ENCODE data around the gene GALNT18. TPM values are rescaled to one million over a fixed set of nuclear protein-coding genes. Genes with fewer than 3 reads are reported as not detected.

The GALNT18 gene
- total RNA-seq, 4 donors from 2014 or later: 3.5 to 31.4 (median 11.1) TPM

GRCh38 chr11:11380340-11380739 is 241.5 kb downstream of the GALNT18 start:
- Histone ChIP-seq H3K9me3 (no peaks in the 10 kb centered on the region), H3K27ac (no peak overlapping the region), H3K27me3 (no peaks in the 10 kb centered on the region), H3K36me3 (no peaks in the 10 kb centered on the region), H3K4me3 (no peak overlapping the region), H3K4me1 (no peaks in the 10 kb centered on the region)
- no peak for TF ChIP-seq POLR2A (IDR thresholded peaks at IDR 0.05)
- TF ChIP-seq CTCF (IDR thresholded peaks at IDR 0.05): no peak
- no peak for DNase-seq

DNA sequence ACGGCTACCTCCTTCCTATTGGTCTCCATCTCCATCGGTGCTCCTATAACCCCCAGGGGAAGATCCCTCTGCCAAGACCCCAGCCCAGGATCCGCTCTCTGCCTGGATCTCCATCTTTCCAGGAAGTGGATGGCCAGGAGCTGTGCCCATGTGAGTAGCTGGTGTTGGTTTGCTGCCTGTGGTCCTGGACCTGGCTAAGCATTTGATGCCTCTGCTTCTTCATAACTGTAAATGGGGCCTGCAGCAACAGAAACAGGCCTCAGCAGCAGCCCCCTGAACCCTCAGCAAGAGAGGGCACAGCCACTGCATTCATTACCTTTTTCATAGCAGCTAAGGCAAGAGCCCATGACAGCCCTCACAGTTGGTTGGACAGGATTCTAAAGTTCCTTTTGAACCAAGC is 242.1 kb downstream of the GALNT18 start:
- no peaks in the 10 kb centered on the region for H3K27me3 ChIP-seq
- no peaks in the 10 kb centered on the region for H3K4me1 ChIP-seq
- H3K27ac ChIP-seq: no peak overlapping the region
- H3K36me3 ChIP-seq: no peaks in the 10 kb centered on the region
- TF ChIP-seq POLR2A (IDR thresholded peaks at IDR 0.05) (no peak), CTCF (IDR thresholded peaks at IDR 0.05) (no peak)
- no peaks in the 10 kb centered on the region for H3K9me3 ChIP-seq
- no peak overlapping the region for H3K4me3 ChIP-seq
- no peak for DNase-seq

DNA sequence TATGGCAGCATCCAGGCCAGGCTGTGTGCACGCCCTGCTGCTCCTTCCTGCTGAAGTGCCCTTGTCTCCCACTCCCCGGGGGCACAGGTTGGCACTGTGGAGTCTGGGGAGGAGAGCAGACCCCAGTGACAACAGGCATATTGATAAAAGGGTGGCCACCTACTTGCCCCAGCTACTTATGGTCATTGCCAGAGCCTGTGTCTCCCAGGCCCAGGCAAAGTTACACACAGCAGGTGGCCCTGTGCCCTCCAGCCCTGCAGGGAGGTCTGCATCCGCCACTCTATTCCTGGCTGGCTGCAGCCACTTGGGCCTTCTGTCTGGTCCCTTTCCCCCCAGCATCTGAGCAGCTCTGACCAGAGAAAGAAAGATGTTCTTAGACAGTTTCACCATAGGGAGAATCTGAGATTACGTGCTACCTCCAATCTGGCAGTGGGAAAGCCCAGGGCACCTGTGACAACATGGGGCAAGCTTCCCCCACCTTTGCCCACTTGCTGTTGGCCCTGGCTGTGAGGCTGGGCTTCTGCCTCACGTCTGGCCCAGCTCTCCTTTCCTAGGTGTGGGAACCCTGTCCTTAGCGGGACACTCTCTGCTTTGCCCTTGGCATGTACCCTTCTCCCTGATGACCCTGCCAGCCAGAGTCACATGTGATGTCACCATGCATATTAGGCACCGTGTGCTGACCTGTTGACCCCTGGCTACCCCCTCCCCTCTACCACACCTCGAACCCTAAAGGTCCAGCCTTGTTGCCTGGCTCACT is 243.4 kb downstream of the GALNT18 start:
- Histone ChIP-seq H3K36me3 (no peaks in the 10 kb centered on the region), H3K4me1 (no peaks in the 10 kb centered on the region), H3K27ac (no peak overlapping the region), H3K9me3 (no peaks in the 10 kb centered on the region), H3K27me3 (no peaks in the 10 kb centered on the region), H3K4me3 (no peak overlapping the region)
- DNase-seq: no peak
- no peak for TF ChIP-seq CTCF (IDR thresholded peaks at IDR 0.05)
- TF ChIP-seq POLR2A (IDR thresholded peaks at IDR 0.05): no peak

DNA sequence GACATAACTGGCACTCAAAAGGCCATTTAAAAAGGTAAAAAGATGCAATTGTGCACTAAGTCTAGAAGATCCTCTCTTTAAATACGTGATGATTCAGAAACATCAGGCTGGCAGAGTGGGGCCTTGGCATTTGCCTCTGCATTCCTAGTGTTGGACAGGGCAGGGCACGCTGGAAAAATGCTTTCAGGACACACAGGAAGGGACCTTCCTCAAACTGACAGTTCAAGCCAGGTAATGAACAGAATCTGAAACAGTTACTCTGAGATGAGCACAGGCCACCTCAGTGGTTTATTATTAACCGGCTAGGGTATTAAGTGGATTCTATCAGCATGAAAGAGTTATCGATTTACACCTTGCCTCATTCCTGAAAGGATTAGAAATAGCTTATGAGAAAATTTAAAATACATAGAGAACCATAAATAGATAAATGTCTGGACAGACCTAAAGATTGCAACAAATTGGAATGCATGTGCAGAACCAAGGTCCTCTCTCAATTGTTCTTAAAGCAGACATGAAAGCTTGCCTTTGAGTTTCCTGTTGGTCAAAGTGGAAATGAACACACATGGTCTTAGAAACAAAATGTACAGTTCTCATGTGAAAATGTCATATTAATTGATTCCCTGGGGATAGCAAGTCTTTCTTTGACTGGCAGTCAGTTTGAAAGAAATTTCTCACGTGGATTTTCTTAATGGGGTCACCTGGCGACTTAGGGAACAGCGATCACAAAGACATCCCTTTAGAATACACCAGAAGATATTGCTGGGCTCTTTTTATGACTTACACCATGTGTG is 247.3 kb downstream of the GALNT18 start:
- Histone ChIP-seq H3K4me3 (no peak overlapping the region), H3K36me3 (no peaks in the 10 kb centered on the region), H3K9me3 (no peaks in the 10 kb centered on the region), H3K4me1 (no peaks in the 10 kb centered on the region), H3K27me3 (no peaks in the 10 kb centered on the region), H3K27ac (no peak overlapping the region)
- TF ChIP-seq CTCF (IDR thresholded peaks at IDR 0.05) (no peak), POLR2A (IDR thresholded peaks at IDR 0.05) (no peak)
- no peak for DNase-seq

DNA sequence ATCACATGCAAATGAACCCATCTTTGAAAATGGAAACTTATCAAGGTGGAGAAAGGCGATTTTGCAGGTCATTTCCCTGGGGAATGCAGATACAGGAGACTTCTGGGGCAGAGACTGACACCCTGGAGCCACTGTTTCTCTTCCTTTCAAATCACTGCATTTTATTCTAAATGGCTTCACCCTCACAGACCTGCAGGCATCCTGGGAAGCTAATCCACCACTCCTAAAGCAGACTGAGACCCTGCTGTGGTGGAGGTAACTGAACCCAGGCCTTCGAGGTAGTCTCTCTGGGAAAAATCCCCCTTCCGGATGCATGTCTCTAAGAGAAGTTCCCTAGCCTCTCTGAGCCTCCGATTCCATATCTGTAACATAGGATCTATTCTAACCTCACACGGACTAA is 247.9 kb downstream of the GALNT18 start:
- Histone ChIP-seq H3K36me3 (no peaks in the 10 kb centered on the region), H3K4me1 (no peaks in the 10 kb centered on the region), H3K27ac (no peak overlapping the region), H3K9me3 (no peaks in the 10 kb centered on the region), H3K27me3 (no peaks in the 10 kb centered on the region), H3K4me3 (no peak overlapping the region)
- TF ChIP-seq CTCF (IDR thresholded peaks at IDR 0.05) (no peak), POLR2A (IDR thresholded peaks at IDR 0.05) (no peak)
- no peak for DNase-seq
